Fibroblast of upper back skin (primary cell): ENCODE results near the gene CD22.
"Not testable (repeated sequence)": the region's sequence is repeated elsewhere in the genome, so short reads cannot be mapped to it uniquely, and the experiment has no call there.

Experiments used
- DNase-seq: peaks from one replicate; pipeline ENCODE4 v3.0.0-alpha.2; 2013

CD22 gene

DNA sequence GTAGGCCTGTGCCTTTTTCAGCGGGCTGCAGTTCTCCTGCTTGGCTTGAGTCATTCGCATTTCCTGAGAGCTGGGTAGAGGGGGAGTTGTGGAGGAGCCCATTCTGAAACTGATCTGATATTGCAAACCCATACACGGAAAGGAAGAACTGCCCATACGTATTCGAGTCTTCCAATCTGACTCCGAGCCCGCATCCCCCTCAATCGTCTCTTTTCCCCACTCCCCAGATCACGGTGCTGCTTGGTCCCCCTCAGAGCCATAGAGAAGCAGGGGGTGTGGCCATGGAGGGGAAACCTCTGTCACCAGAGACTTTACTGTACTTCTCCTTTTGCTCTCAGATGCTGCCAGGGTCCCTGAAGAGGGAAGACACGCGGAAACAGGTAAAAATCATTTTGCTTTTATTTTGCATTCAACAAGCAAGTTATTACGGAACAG lies at the start of gene CD22:
CD22 (plus strand) TSS at position 337 of the 435 bp plus-strand sequence. CDS start 2,854 bp downstream, outside the sequence.
- no peak for DNase-seq

DNA sequence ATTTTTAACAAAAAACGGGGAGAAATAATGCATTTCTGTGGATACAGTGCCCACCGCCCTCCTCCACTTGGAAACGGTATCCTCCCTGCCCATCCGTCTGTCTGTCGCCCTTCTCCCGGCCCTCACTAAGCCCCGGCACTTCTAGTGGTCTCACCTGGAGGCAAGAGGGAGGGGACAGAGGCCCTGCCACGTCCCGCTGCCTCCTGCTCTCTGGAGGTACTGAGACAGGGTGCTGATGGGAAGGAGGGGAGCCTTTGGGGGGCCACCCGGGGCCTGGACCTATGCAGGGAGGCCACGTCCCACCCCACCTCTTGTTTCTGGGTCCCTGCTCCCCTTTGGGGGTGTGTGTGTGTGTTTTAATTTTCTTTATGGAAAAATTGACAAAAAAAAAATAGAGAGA lies 49.6 kb upstream of the CD22 start:
- DNase-seq: no peak

DNA sequence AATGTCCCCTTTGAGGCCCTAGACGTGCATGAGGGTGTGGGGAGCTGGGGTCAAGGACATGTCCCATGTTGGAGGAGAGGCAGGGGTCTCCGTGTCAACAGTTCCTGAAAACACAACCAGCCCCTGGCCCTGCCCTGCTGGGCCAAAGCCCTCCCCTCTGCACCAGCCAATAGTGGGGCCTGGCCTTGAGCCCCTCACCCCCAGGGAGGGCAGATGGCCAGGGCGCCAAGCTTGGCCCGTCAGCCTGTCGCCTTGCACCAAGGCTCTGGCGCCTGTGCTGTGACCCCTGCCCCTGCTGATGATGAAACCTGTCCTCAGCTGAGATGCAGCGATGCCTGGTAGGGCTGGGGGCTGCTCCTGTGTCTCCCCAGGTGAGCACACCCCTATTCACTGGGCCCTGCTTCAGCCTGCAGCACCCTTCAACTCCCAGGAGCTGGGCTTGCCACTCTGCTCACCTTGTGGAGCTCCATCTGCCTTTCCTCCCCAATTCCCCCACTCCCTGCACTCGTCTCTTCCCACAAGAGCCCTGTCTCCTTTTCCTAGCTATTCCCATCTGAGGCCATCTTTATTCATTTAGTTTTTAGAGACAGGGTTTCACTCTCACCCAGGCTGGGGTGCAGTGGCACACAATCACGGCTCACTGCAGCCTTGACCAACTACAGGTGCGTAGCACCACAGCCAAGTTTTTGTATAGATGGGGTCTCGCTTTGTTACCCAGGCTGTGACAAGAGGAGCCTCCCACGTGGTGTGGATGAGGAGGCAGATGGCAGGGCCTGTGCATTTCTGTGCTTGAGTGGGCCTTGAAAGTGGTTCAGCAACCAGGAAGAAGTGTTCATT lies 48.8 kb upstream of the CD22 start:
- DNase-seq: no peak

DNA sequence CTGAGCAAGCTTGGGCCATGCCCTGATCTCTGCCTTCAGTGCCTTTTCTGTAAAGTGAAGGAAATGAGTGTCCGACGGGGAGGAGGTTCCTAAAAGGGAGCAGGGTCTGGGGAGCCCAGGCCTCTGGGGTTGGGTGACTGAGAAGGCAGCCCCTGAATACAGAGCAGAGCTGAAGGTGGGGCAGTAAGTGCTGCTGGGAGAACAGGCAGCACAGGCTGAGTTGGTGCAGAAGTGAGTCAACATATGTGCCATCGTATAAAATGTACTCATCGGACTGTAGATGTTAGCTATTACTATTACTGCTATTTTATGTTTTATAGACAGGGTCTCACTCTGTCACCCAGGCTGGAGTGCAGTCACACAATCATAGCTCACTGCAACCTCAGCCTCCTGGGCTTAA lies 47.7 kb upstream of the CD22 start:
- DNase-seq: no peak

DNA sequence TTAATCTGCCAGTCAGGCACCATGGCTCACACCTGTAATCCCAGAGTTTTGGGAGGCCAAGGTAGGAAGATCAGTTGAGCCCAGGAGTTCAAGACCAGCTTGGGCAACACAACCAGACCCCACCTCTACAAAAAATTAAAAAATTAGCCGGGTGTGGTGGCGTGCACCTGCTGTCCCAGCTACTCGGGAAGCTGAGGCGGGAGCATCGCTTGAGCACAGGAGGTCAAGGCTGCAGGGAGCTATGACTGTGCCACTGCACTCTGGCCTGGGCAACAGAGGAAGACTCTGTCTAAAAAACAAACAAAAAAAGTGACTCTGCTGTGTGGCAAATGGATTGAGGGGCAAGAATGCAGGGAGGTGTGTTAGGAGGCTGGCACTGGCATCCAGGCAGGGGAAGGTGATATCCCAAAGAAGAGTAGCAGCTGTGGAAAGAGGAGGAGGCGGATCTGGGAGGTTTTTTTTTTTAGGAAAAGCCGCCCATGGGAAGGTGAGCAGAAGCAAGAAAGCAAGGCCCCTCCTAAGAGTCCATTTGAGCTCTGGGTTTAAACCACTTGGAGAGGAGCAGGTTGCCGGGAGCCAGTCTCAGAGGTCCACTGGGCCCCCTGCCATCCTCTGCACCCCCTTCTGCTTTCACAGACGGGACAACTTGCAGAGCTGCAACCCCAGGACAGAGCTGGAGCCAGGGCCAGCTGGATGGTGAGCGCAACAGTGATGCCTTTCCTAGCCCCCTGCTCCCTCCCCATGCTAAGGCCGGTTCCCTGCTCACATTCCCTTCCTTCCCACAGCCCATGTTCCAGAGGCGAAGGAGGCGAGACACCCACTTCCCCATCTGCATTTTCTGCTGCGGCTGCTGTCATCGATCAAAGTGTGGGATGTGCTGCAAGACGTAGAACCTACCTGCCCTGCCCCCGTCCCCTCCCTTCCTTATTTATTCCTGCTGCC lies 44.6 kb upstream of the CD22 start:
- DNase-seq: no peak

DNA sequence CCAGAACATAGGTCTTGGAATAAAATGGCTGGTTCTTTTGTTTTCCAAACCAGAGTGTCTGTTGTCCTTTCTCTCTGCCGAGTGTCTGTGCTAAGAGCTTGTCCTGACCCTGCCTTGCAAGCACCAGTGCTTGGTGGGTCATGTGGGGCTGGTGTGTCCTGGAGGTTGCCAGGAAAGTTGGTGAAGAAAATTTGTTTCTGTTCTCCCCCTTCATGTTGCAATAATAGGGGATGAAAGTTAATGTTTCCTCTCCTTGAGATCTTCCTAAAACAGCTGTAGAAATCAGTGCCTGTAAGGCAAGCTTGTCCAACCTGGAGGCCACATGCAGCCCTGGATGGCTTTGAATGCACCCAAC lies 43.9 kb upstream of the CD22 start:
- DNase-seq: no peak

DNA sequence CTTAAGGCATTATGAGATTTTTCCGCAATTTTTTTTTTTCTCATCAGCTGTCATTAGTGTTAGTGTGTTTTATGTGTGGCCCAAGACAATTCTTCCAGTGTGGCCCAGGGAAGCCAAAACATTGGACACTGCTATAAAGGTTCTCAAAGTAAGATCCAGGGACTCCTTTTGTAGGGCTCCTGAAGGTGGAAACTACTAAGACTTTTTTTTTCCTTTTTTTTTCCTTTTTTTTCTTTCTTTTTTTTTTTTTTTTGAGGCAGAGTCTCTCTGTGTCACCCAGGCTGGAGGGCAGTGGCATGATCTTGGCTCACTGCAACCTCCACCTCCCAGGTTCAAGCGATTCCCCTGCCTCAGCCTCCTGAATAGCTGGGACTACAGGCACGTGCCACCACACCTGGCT lies 43.5 kb upstream of the CD22 start:
- not testable (repeated sequence) for DNase-seq

DNA sequence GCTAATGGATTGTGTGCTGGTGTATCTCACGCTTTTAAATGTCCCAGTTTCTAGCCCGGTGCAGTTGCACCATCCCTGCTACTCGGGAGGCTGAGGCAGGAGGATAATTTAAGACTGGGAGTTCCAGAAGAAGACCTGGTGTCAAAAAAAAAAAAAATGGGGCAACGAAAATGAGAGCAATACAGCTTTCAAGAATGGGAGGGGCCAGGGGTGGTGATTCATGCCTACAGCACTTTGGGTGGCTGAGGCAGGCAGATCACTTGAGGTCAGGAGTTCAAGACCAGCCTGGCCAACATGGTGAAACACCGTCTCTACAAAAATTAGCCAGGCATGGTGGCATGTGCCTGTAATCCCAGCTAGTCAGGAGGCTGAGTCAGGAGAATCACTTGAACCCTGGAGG lies 42.9 kb upstream of the CD22 start:
- DNase-seq: not testable (repeated sequence)

DNA sequence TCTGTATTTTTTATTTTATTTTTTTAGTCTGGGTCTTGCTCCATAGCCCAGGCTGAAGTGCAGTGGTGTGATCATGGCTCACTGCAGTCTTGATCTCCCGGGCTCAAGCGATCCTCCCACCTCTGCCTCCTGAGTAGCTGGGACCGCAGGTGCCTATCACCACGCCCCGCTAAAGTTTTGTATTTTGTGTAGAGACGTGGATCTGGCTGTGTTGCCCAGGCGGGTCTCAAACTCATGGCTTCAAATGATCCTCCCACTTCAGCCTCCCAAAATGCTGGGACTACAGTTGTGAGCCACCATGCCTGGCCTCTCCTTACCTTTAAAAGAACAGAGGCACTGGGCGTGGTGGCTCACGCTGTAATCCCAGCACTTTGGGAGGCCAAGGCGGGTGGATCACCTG lies 41.3 kb upstream of the CD22 start:
- no peak for DNase-seq

DNA sequence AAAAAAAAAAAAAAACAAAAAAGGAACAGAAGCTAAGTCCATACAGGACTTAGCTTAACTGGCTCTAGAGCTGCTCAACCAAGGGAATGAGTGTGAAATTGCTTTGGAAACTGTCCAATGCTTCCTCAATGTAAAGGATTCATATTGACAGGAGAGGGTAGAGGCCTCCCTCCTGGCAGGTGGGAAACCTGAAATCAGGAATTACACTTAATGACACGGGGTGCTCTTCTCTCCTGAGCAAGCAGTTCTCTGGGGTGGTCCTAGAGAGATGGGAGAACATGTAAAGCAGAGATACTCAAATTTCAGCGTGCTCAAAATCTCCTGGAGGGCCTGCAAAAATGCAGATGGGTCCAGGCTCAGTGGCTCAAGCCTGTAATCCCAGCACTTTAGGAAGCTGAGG lies 40.7 kb upstream of the CD22 start:
- DNase-seq: no peak

DNA sequence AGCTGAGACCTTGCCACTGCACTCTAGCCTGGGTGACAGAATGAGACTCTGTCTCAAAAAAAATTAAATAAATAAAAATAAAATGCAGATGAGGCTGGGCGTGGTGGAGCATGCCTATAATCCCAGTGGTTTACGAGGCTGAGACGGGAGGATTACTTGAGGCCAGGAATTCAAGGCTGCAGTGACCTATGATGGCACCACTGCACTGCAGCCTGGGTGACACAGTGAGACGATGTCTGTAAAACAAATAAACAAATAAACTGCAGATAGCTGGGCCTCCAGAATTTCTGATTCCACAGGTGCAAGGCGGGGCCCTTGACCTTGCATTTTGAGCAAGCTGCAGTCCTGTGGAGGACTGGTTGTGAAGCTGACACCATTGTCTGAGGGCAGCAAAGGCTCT lies 40.1 kb upstream of the CD22 start:
- no peak for DNase-seq

DNA sequence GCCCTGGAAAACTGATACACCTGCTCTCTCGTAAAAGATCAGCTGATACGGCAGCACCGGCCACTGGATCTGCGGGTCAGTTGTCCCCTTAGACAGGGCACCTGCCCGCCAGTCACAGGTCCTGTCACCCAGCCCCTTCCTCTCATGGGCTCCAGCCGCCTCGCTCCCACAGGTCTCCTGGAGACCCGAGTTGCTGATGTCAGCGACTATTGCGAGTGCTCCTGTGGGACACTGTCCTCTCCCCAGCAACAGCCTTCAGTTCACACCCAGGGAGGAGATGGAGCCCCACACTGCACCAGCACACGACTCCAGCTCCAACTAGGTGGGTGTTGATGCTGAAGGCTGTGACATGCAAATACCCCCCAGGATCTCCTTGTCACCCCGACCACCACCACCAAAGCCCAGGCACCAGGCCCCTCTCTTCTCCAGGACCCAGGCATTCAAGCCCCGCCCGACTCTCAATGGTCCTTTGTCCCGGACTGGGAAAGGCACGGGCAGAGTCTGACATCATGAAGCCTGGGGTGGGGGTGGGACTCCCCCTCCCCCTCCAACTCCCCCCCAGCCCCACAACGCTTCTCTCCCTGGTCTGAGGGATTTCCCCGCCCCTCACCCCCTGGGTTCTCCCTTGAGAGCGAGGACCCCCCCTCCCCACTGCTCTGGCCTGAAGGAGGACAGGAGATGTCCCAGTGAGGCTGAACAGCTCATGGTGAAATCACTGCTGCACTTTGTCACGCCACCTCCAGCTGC lies 38.4 kb upstream of the CD22 start:
- no peak for DNase-seq

DNA sequence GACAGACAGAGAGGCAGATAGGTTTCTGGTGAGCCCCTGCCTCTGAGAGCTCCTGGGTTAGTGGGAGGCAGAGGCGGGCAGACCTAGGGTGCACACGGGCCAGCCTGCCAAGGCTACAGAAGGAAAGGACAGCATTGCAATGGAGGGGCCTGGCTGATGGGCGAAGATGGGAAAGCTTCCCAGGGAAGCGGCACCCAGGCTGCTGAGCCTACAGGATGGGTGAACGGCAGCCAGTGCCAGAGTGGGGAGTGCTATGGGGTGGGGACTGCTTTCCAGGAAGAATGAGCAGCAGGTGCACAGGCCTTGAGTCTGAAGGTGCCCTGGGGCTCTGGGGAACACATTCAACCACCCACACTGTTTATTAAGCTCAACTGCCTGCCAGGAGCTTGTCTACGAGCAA lies 37.7 kb upstream of the CD22 start:
- DNase-seq: no peak

DNA sequence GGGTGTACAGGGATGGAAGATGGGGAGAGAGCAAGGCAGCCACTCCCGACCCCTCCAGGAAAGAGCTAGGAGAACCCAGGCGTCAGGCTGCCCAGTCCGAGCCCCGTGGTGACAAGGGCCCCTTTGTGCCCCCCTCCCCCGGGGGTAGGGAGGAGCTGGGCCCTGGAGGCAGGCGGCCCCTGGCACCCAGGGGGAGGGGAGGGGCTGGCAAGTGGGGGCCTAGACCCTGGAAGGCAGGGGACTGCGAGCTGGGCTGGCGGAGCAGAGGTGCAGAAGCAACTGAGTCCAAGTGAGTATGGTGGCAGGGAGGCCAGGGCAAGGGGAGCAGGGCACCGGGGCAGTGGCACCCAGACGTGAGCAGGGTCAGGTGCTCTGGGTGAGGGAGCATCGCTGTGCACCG lies 37.1 kb upstream of the CD22 start, which contains the start of gene MAG:
MAG (plus strand) TSS at position 246 of the 400 bp plus-strand sequence. CDS start 3,248 bp downstream, outside the sequence.
- DNase-seq: no peak

DNA sequence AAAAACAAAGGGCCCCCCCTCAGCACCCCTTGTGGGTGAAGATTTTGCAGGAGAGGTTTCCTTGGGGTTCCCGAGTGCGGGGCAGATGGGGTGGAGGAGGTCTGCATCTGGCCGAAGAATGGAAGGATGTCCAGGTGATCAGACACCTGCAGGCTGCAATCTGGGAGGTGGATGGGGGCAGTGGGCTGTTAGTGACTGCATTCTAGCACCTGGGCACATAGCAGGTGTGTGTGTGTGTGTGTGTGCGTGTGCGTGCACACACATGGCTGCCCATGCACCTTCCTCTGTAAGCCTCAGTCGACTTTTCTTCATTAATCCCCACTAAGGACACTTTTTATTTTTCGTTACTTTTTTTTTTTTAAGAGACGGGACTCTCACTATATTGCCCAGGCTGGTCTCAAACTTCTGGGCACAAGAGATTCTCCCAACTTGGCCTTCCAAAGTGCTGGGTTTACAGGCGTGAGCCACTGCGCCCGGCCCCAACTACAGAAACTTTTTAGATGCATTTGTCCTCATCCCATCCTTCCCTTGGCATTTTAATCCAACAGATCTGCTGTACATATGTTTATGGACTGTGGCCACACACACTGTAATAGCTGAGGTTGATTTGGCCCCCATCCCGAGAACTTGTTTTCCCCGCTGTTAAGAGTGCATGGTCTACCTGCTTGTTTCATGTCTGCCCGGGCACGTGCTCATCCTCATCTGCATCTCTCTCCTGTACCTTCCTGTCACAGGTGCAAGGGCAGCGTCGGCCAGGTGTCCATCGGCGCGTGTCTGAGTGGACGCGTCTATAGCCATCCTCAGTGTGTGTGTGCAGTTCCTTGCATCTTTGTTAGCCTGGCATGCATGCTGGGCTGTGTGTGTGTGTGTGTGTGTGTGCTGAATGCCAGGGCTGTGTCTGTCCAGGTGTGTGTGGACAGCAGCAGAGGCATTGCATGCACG lies 36.3 kb upstream of the CD22 start:
- no peak for DNase-seq

DNA sequence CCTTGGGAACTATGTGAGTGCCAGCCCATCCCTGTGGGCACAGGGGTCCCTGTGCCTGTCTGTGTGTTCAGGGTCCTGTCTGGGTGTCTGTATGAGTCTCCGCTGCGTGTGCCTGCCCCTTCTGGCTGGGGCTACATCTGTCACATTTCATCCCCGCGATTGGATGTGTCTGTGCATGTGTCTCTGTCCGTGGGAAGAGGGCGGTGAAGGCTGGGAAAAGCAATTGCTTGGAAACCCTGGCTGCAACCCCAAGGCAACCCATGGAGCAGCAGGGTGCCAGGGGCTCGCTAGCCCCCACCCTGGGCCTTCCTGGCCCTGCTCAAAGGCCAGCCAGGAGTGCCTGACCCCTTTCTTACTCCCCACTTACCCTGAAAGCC lies 35.6 kb upstream of the CD22 start:
- no peak for DNase-seq

DNA sequence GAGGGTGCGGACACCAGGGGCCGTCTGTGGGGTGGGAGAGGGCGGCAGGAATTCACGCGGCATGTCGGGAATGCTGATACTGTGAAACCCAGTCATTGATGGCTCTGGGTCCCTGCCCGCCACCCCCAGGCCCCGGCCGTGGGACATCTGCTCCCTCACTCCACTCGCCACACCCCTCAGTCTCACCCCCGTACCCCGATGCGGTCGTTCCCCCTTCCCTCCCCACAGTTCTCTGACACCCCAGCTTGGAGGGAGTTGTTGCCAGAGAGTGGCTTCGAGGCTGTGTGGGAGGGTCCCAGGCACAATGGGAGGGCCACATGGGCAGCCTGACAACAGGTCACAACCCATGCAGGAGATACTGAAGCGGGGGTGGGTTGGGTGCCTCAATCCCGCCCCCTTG lies 35.2 kb upstream of the CD22 start:
- no peak for DNase-seq

DNA sequence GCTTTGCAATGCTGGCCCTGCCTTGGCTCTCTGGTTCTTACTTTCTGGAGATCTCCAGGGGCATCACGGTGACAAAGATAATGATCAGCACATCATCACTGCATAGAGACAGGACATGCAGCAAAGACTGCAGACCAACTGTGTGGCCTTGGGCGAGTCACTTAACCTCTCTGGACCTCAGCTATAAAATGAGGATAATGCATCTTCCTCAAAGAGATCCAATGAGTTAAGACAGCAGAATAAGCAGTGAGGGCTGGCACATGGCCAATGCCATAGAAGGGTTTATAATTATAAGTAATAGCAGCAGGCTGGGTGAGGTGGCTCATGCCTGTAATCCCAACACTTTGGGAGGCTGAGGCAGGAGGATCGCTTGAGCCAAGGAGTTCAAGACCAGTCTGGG lies 34.7 kb upstream of the CD22 start:
- DNase-seq: no peak

DNA sequence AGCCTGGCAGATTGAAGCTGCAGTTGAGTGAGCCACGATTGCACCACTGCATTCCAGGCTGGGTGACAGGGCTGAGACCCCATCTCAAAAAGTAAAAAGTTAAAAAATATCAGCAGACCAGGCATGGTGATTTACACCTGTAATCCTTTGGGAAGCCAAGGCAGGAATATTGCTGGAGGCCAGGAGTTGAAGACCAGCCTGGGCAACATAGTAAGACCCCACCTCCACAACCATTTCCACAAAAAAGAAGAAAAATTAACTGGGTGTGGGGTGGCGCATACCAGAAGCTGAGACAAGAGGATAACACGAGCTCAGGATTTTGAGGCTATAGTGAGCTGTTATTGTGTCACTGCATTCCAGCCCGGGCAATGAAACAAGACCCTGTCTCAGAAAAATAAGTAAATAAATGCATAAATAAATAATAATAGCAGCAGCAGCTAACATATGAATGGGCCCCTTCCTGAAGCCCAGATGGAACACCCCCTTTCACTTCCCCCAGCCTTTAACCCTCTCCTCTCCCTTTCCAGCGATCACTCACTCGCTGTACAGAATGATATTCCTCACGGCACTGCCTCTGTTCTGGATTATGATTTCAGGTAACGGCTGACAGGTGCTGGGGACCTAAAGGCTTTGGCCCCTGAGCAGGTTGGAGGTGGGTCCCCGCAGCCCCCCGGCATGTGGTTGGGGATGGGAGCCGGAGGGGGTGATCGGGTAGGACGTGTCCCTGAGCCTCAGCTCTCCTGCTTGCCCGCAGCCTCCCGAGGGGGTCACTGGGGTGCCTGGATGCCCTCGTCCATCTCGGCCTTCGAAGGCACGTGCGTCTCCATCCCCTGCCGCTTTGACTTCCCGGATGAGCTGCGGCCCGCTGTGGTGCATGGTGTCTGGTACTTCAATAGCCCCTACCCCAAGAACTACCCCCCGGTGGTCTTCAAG lies 33.9 kb upstream of the CD22 start:
- DNase-seq: no peak

DNA sequence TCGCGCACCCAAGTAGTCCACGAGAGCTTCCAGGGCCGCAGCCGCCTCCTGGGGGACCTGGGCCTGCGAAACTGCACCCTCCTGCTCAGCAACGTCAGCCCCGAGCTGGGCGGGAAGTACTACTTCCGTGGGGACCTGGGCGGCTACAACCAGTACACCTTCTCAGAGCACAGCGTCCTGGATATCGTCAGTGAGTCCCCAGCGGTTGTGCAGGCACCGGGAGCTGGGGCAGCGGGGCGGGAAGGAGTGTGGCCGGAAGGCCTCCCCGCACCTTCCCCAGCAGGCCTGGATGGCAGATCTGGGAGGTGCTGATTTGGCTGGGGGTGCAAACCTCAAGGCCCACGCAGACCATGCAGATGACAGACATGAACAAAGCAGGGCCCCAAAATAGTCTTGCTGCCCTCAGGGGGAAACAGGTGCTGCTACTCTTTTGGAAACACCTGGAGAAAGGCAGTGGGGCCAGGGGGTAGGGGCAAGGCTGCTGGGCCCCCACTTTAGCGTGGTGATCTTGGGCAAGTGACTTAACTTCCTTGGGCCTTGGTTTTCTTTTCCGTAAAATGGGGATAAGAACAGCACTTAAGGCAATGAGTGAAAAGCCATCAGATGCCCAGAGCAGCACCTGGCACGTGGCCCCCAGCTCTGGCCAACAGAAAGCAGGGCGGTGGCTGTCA lies 33.1 kb upstream of the CD22 start:
- DNase-seq: no peak
